NCI-H2107 treated with DMSO at 0.1 percent for 48 hours (cell line): ENCODE data around the gene FAM47A.

Experiments used
- DNase-seq: peaks from one replicate; lab custom pipeline; 2025; ENCODE audit not compliant: unreplicated experiment; lab: John Stamatoyannopoulos, UW

Gene FAM47A

DNA sequence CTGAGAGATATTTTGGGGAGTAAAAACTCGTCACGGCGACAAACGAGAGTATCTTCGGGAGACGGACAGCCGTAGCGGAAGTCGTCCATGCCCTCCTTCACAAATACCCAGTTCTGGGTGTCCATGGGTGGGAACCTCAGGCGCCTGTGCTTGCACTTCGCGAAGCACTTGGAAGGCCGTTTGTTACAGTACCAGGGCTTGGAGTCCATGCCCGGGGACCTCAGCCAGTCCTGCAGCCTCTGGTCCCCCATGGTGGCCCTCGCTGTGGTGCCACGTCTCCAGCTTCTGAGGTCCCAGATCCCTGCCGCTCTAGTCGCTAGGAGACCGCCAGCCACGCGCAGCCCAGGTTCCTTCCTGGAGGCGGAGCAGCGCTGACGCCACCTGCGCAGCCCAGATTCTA, at the start of gene FAM47A:
Gene FAM47A (minus strand): TSS at position 287 of the 400 bp plus-strand sequence. CDS start 36 bp downstream, at position 251.
- DNase-seq, result no peak

DNA sequence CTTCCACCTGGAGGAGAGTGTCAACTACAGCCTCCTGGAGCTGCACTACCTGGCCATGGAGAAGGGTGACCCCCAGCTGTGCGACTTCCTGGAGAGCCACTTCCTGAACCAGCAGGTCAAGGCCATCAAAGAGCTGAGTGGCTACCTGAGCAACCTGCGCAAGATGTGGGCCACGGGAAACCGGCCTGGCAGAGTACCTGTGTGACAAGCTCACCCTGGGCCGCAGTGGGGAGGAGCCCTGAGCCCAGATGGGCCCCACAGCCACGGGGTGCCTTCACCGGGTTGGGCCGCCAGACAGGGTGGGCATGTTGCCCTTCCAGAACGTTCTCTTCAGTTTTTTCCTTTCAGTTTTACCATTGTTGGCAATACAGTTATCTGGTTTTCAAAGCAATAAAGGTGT, 15.2 kb upstream of the FAM47A start:
- no peak for DNase-seq

DNA sequence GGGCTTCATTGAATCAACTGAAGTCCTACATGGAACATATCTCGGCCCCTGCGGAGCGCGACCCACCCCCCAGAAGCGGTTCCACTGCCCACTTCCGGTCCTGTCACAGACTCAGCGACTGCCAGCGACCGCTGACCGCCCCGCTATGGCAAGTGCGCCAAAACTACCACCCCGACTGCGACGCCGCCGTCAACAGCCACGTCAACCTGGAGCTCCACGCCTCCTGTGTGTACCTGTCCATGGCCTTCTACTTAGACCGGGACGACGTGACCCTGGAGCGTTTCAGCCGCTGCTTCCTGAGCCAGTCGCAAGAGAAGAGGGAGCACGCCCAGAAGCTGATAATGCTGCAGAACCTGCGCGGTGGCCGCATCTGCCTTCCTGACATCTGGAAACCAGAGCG, 14.8 kb upstream of the FAM47A start:
- DNase-seq, result no peak

DNA sequence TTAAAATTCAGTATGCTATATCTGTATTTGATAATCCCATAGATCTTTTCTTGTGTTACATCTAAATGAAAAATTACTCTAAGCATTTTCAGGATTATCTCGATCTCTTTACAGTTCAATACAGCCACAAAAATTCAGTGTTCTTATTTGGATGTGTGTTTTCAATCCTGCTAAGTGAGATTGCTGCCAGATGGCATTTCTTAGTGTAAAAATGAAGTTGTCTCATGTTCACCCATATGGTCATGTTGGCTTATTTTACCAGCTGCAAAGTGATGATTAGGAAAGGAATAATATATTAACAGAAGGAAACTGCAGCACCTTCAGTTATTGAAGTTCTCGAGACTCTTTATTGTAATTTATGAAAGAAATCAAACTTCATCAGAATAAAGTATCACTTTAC, 12.1 kb upstream of the FAM47A start:
- no peak for DNase-seq

DNA sequence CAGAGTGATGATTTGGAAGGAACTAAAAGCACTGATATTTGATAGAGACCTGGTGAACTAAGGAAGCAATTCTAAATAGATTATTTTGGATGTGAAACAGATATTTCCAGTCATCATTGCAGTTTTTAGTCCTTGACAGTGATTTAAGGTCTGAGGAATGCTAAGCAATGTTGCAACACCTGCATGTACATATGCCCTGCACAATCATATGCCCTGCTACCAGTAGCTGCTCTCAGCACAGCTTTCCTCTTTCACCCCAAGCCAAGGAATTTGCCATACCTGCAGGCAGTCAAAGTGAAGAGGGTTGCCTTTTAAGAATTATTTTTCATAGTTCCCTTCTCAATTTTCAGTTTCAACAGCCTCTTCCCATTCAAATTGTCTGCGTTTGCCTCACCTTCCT, 8.7 kb upstream of the FAM47A start:
- no peak for DNase-seq

DNA sequence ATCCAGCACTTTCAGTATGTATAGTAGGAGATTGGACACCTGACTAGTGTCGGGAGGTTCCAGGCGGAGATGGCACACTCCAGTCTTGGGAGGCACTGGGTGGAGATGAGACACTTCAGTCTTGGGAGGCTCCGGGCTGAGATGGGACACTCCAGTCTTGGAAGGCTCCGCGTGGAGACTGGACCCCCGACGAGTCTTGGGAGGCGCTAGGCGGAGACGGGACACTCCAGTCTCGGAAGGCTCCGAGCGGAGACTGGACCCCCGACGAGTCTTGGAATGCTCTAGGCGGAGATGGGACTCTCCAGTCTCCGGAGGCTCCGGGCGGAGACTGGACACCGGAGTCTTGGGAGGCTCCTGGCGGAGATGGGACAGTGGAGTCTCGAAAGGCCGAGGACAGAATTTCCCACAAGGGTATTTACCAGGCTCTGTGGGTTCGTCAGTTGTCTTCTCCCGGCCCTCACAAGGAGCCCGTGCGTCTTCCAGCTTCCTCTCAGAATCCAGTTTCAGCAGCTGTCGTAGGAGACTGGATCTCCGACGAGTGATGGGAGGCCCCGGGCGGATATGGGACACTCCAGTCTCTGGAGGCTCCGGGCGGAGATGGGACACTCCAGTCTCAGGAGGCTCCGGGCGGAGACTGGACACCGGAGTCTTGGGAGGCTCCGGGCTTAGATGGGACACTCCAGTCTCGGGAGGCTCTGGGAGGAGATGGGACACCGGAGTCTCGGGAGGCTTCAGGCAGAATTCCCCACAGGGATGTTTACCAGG, 952 bp downstream of the FAM47A start:
- DNase-seq, result no peak

DNA sequence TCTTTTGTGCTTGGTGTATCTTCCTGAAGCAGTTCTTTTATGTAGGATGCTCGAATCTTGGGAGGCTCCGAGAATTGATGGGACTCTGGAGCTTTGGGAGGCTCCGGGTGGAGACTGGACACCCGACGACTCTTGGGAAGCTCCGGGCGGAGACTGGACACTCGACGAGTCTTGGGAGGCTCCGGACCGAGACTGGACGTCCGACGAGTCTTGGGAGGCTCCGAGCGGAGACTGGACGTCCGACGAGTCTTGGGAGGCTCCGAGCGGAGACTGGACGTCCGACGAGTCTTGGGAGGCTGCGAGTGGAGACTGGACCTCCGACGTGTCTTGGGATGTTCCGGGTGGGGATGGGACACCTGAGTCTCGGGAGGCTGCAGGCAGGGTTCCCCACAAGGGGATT, 1.6 kb downstream of the FAM47A start:
- DNase-seq, result no peak

DNA sequence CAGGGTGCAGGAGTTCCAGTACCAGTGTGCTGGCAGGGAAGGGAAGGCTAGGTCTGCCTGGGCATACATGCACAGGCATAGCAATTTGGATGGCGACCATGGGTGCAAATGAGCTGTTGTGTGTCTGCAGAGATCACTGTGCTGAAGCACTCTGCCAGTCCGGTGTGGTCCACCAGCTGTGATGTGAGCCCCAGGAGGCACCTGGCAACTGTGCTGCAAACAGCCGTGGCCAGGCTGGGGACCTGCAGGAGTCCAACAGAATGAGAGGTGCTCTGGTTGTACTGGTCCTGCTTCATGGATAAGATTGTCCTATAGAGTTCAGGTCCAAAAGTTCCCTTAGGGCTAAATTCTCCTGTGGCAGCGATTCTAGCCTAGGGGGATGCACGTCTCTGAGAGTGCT, 6.1 kb downstream of the FAM47A start:
- no peak for DNase-seq

DNA sequence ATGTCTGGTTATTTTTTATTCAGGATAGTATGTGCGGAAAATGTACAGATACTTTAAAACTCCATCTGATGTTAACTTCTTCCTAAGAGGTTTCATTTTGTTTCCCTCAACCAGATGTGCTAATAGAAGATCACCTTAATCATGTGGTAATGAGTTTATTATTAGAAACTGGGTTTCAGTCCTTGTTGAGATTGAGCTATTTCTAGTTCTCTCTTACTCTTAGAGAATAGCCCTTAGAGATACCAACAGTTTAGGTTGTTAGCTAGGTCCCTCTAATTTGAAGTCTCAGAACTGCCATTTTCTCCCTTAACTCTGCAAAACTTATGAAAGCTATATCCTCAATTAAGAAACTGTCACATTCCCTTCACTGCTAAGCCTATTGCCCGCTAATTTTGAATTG, 13.0 kb downstream of the FAM47A start:
- no peak for DNase-seq

DNA sequence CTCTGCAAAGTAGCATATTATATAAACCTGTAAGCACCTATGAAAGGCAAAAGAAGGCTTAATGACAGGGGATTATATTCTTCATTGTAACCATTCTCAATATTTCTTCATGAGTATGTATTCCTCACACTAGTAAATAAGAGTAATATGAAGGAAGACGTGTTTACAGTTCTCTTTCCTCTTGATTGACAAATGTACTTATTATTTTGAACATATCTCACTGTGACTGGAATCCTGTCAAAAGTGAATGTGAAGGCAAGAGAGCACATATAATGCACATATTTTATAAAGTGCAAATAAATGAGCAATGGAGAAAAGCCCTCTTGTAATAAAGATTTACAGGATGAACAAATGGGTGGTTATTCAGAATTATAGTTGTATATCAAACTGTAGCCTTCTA, 19.7 kb downstream of the FAM47A start:
- no peak for DNase-seq
